Mammary epithelial cell (primary cell): Measurements from ENCODE around the gene BFSP1.

Experiments used
- CTCF ChIP-seq, 2 donors: IDR thresholded peaks in 1 of 2; conservative IDR thresholded peaks in 1 of 2; 2 replicates each; pipeline ENCODE4 v1.5.1; 2011 to 2012; ENCODE audit warnings: inconsistent platforms in 2 of 2, low read length in 2 of 2, mild to moderate bottlenecking in 2 of 2, control low read depth in 1 of 2, low read depth in 1 of 2; ENCODE audit not compliant: insufficient read depth in 1 of 2; ENCODE audit errors: extremely low read depth in 1 of 2
- EZH2 ChIP-seq: IDR thresholded peaks from 2 replicates; pipeline ENCODE4 v1.6.1; 2012; ENCODE audit warnings: low read length, inconsistent platforms, borderline replicate concordance

DNA sequence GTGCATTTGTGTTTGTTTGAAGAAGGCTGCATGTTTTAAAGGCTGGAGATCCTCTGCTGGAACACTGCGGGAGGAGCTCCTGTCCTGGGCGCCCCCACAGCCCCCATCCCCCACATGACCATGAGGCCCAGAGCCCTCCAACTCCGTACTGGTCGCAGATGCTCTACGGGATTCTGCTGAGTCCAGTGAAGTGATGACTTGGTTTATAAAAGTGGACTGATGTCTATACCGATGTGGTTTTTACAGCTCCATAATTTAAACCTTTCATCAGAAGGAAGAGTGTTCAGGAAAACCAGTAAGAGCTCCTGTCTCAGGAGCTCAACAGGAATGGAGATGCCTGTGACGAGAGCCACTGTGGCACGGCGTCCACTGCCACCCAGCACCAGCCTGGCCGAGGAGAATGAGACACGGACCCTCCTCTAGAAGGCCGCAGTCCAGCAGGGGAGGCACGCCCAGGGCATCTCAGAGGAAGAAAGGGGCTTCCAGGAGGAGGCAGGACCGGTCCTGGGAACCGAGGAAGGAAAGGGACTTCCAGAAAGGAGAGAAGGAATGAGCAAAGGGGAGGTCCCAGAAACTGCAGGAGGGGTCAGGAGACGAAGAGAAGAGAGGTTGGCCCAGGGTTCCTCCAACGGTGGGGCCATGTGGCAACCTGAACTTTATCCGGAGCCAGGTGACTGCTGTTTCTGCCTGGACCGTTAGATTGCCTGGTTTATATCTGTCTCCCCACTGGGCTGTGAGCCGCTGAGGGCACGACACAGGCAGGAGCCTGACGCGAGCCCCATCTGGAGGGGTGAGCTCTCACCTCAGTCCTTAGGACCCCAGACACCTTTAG is 26.9 kb downstream of the BFSP1 start:
- TF ChIP-seq CTCF (conservative IDR thresholded peaks at IDR 0.05 in 1 of 2, IDR thresholded peaks at IDR 0.05 in 1 of 2; ENCODE audit: extremely low read depth in 1 of 2, insufficient read depth in 1 of 2, low read depth in 1 of 2, low read length in 2 of 2) (no peak), EZH2 (no peak)
